Hepatocyte (in vitro differentiated cells): Measurements from ENCODE around the gene CXCL13. TPM values are rescaled to one million over a fixed set of nuclear protein-coding genes. Genes with fewer than 3 reads are reported as not detected.

Source experiments
- DNase-seq: peaks from one replicate; pipeline ENCODE4 v3.0.0-alpha.2; 2016; ENCODE audit warnings: low spot score
- H2AFZ ChIP-seq: fragments of 200-600 bp; sonication (generic); 2 replicates; pipeline ENCODE4 v1.6.0; 2016; ENCODE audit warnings: antibody characterized with exemption, mild to moderate bottlenecking
- H3K27ac ChIP-seq: fragments of 200-600 bp; sonication (generic); 2 replicates; pipeline ENCODE4 v1.5.1; 2016; ENCODE audit warnings: mild to moderate bottlenecking
- H3K27me3 ChIP-seq: fragments of 200-600 bp; sonication (generic); 2 replicates; pipeline ENCODE4 v1.6.1; 2016
- H3K36me3 ChIP-seq: fragments of 200-600 bp; sonication (generic); replicated peaks from 2 replicates; pipeline ENCODE4 v1.5.1; 2016; ENCODE audit warnings: low read depth; ENCODE audit not compliant: insufficient read depth
- H3K4me1 ChIP-seq: fragments of 200-600 bp; sonication (generic); 2 replicates; pipeline ENCODE4 v1.5.1; 2016; ENCODE audit warnings: mild to moderate bottlenecking, moderate library complexity; ENCODE audit not compliant: insufficient read depth
- H3K4me2 ChIP-seq: fragments of 200-600 bp; sonication (generic); 2 replicates; pipeline ENCODE4 v1.6.0; 2016
- H3K4me3 ChIP-seq: fragments of 200-600 bp; sonication (generic); 2 replicates; pipeline ENCODE4 v1.5.1; 2016; ENCODE audit warnings: mild to moderate bottlenecking
- H3K79me2 ChIP-seq: fragments of 200-600 bp; sonication (generic); 2 replicates; pipeline ENCODE4 v1.6.0; 2017; ENCODE audit warnings: mild to moderate bottlenecking
- H3K9me2 ChIP-seq: fragments of 200-600 bp; sonication (generic); replicated peaks from 2 replicates; pipeline ENCODE4 v1.6.0; 2017; ENCODE audit warnings: mild to moderate bottlenecking; ENCODE audit not compliant: insufficient read depth
- H3K9me3 ChIP-seq: fragments of 200-600 bp; sonication (generic); 2 replicates; pipeline ENCODE4 v1.5.1; 2016; ENCODE audit warnings: low read depth, mild to moderate bottlenecking
- H4K20me1 ChIP-seq: fragments of 200-600 bp; sonication (generic); 2 replicates; pipeline ENCODE4 v1.6.0; 2016; ENCODE audit warnings: mild to moderate bottlenecking; ENCODE audit not compliant: insufficient read depth, poor library complexity, severe bottlenecking
- EZH2 ChIP-seq: fragments of 200-600 bp; sonication (generic); IDR thresholded peaks from 2 replicates; pipeline ENCODE4 v1.6.1; 2016; ENCODE audit warnings: antibody characterized with exemption, mild to moderate bottlenecking, borderline replicate concordance
- EZH2phosphoT487 ChIP-seq: fragments of 200-600 bp; sonication (generic); IDR thresholded peaks from one replicate; pipeline ENCODE4 v1.6.1; 2018; ENCODE audit warnings: antibody characterized with exemption, mild to moderate bottlenecking, low read depth, moderate library complexity; ENCODE audit not compliant: unreplicated experiment, severe bottlenecking
- WGBS: methylation state at CpG from one replicate; pipeline ENCODE4 v1.1.6; 2016; ENCODE audit warnings: low lambda C conversion rate; ENCODE audit errors: missing lambda C conversion rate; 5-methylcytosine and 5-hydroxymethylcytosine counted together
- polyA plus RNA-seq: library from polyadenylated mRNA; unstranded; fragments of >200 nt; fragmentation: Nextera tagmentation; extraction: Ambion mirVana; gene quantifications from 2 replicates; pipeline ENCODE4 v1.2.1, GENCODE V29; 2016
- total RNA-seq: library from RNA; depleted of rRNA; stranded (reverse); fragments of >200 nt; gene quantifications from 2 replicates; pipeline ENCODE4 v1.2.3, GENCODE V29; 2014
- TF ChIP-seq, protein P1 (sequence below): fragments of 200-600 bp; sonication (generic); IDR thresholded peaks from 2 replicates; pipeline ENCODE4 v1.5.1; 2016; ENCODE audit warnings: antibody characterized with exemption, mild to moderate bottlenecking; ENCODE audit not compliant: poor library complexity

CXCL13 gene
- total and polyA plus RNA-seq, 2 experiments from 2014 or later = 0.23 to 0.57 TPM

- DNase-seq = no peak
- Histone ChIP-seq H3K9me3 (no peaks in the 10 kb centered on the region), H3K4me2 (no peak overlapping the region), H3K4me1 (no peaks in the 10 kb centered on the region), H4K20me1 (no peaks in the 10 kb centered on the region), H3K4me3 (no peak overlapping the region), H3K27ac (no peak overlapping the region), H3K27me3 (no peaks in the 10 kb centered on the region), H3K36me3 (no peaks in the 10 kb centered on the region), H3K79me2 (no peaks in the 10 kb centered on the region), H2AFZ (no peak overlapping the region), H3K9me2 (no peaks in the 10 kb centered on the region)
- TF ChIP-seq EZH2 = no peak
- no peak for TF ChIP-seq EZH2phosphoT487
- TF ChIP-seq, protein P1, sequence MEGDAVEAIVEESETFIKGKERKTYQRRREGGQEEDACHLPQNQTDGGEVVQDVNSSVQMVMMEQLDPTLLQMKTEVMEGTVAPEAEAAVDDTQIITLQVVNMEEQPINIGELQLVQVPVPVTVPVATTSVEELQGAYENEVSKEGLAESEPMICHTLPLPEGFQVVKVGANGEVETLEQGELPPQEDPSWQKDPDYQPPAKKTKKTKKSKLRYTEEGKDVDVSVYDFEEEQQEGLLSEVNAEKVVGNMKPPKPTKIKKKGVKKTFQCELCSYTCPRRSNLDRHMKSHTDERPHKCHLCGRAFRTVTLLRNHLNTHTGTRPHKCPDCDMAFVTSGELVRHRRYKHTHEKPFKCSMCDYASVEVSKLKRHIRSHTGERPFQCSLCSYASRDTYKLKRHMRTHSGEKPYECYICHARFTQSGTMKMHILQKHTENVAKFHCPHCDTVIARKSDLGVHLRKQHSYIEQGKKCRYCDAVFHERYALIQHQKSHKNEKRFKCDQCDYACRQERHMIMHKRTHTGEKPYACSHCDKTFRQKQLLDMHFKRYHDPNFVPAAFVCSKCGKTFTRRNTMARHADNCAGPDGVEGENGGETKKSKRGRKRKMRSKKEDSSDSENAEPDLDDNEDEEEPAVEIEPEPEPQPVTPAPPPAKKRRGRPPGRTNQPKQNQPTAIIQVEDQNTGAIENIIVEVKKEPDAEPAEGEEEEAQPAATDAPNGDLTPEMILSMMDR = no peak
- 38% methylated on average over 2 of the region's 2 CpGs for WGBS
These were observed 27.5 kb upstream of the CXCL13 start for GRCh38 chr4:77578145-77578544.

DNA sequence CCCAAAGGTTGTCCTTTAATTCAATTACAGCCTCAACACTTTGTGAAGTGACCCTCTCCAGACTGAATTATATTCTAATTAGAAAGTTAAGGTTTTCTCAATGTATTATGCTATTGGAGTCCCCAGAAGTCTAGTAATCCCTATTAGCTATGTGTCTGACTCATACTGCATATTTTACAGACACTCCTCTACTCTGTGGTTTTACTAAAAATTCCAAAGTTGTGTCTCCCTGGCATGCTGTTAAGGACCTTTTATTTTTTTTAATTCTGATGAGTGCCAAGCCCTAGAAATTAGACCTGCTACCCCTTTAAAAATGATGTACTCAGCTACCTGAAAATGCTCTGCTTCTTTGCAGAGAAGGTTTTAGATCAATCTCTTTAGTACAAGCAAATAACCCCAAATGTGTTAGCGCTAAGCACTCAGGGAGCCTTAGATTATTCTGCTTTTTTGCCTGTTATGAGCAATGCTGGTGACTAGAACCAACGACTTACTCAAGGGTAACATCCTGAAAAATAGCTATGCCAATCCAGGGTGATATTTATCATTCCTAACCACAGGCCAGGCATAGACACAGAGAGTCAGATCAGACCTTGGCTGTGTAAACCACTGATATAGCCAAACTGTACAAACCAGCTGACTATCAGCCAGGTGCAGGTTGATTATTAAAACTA lies 26.1 kb upstream of the CXCL13 start:
- Histone ChIP-seq H3K4me3 (no peak overlapping the region), H3K27me3 (no peaks in the 10 kb centered on the region), H4K20me1 (no peaks in the 10 kb centered on the region), H3K27ac (no peak overlapping the region), H3K4me1 (no peaks in the 10 kb centered on the region), H3K9me3 (no peaks in the 10 kb centered on the region), H3K9me2 (no peaks in the 10 kb centered on the region), H3K4me2 (no peak overlapping the region), H2AFZ (no peak overlapping the region), H3K79me2 (no peaks in the 10 kb centered on the region), H3K36me3 (no peaks in the 10 kb centered on the region)
- no peak for TF ChIP-seq EZH2phosphoT487
- no peak for TF ChIP-seq EZH2
- TF ChIP-seq, protein P1 = no peak
- DNase-seq = no peak
- 68% methylated on average over 2 of the region's 2 CpGs for WGBS

- H2AFZ ChIP-seq = no peak overlapping the region
- no peaks in the 10 kb centered on the region for H3K9me3 ChIP-seq
- no peaks in the 10 kb centered on the region for H3K36me3 ChIP-seq
- no peaks in the 10 kb centered on the region for H3K9me2 ChIP-seq
- H3K79me2 ChIP-seq = no peaks in the 10 kb centered on the region
- H4K20me1 ChIP-seq = no peaks in the 10 kb centered on the region
- H3K27me3 ChIP-seq = no peaks in the 10 kb centered on the region
- no peak overlapping the region for H3K4me2 ChIP-seq
- TF ChIP-seq EZH2 (no peak), EZH2phosphoT487 (no peak)
- TF ChIP-seq, protein P1 = no peak
- 85% methylated on average over 4 of the region's 4 CpGs for WGBS
- no peak overlapping the region for H3K27ac ChIP-seq
- DNase-seq = no peak
- H3K4me1 ChIP-seq = no peaks in the 10 kb centered on the region
- H3K4me3 ChIP-seq = no peak overlapping the region
These were observed 23.9 kb upstream of the CXCL13 start for GRCh38 chr4:77581724-77582123.
